ENCODE results near the gene SOX18.

The SOX18 gene

DNA sequence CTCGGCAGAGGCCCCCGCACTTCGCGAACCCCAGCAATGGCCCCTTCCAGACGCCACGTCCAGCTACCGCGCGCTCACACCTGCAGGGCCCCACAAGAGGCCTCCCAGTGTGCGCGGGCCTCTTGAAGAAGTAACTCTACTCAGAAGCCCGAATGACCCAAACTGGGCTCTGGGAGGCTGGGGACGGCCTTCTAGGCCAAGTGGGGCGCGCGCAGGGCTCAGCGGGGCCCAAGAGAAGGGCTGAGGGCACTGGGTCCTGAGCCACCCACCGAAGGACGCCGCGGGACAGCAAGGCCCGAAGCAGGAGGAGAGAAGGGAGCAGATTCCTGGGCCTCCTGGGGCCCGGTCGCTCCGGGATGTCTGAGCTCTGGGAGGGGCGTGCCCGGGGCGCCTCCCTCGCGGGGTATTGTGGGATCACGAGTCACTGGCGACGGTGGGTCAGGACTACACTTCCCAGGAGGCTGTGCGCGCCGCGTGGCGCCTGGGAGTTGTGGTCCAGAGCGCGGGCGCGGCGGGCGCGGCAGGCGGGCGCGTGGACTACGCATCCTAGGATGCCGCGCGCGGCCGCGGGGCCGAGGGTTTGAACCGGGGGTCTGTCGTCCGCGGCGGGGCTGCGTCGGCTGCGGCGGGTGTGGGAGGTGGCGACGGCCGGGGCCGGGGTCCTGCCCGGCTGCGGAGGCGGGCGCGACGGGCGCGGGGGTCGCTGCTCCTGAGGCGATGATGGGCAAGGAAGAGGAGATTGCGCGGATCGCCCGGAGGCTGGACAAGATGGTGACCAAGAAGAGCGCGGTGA, 13.4 kb upstream of the SOX18 start, which contains the start of gene TCEA2:
TCEA2 (plus strand) TSS at position 603 of the 793 bp plus-strand sequence; CDS start at position 718, 115 bp downstream.
- Histone ChIP-seq H3K4me1 (ENCODE audit: insufficient read depth, insufficient read length) (peaks cover 36% of the 10 kb centered on the region), H3K9me3 (ENCODE audit: insufficient read depth, low read length) (no peaks in the 10 kb centered on the region), H3K36me3 (ENCODE audit: insufficient read depth, insufficient read length, low read length) (no peaks in the 10 kb centered on the region), H3K9ac (ENCODE audit: insufficient read length, low read depth) (peak within 1 kb of the TSS; percentile 96), H3K4me3 (ENCODE audit: insufficient read length, low read depth) (peak within 1 kb of the TSS; percentile 88), H3K27me3 (ENCODE audit: insufficient read depth, insufficient read length) (no peaks in the 10 kb centered on the region)
- no peak for TF ChIP-seq YY1 (IDR thresholded peaks at IDR 0.05; ENCODE audit: insufficient read depth, insufficient read length)
- TF ChIP-seq ZNF274 (IDR thresholded peaks at IDR 0.05; ENCODE audit: low read depth, low read length): no peak
- TF ChIP-seq SUZ12 (IDR thresholded peaks at IDR 0.05; ENCODE audit: extremely low read depth, insufficient read depth, insufficient read length): no peak
- peak; percentile 88 for DNase-seq (ENCODE audit: low read depth, low spot score)

DNA sequence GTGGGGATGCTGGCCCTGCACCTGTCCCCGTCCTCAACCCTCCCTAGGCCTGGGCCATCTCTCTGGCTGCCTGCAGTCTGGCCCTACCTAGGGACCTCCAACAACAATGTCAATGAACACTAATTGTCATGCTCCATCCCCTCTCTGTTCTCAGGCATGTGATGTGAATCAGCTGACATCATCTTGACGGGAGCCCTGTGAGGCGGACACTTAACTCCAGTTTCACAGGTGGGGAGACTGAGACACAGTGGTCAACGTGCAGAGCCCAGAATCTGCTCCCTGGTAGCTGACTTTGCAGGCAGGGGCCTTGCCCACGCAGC, 12.8 kb upstream of the SOX18 start:
- no peak for DNase-seq (ENCODE audit: low read depth, low spot score)
- Histone ChIP-seq H3K9ac (ENCODE audit: insufficient read length, low read depth) (peak overlapping the region; percentile 86), H3K4me1 (ENCODE audit: insufficient read depth, insufficient read length) (peaks cover 34% of the 10 kb centered on the region), H3K4me3 (ENCODE audit: insufficient read length, low read depth) (peak overlapping the region; percentile 88), H3K36me3 (ENCODE audit: insufficient read depth, insufficient read length, low read length) (no peaks in the 10 kb centered on the region), H3K27me3 (ENCODE audit: insufficient read depth, insufficient read length) (no peaks in the 10 kb centered on the region), H3K9me3 (ENCODE audit: insufficient read depth, low read length) (no peaks in the 10 kb centered on the region)
- TF ChIP-seq SUZ12 (IDR thresholded peaks at IDR 0.05; ENCODE audit: extremely low read depth, insufficient read depth, insufficient read length) (no peak), YY1 (IDR thresholded peaks at IDR 0.05; ENCODE audit: insufficient read depth, insufficient read length) (no peak), ZNF274 (IDR thresholded peaks at IDR 0.05; ENCODE audit: low read depth, low read length) (no peak)

DNA sequence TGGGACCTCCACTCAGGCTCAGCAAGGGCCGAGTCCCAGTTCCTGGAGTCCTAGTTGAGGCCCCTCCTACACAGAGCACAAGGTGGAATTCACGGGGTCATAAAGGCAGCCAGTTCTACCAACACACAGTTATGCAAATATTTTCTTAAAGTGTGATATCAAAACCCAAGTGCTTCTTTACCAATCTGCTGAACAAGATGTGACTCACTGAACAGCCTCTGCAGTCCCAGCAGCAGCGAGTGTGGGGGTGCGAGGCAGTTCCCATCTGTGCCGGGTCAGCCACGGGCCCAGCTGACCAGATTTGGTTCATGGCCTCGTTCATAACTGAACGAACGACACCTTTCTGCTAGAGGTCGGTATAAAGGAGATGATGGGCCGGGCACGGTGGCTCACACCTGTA, 9.1 kb upstream of the SOX18 start:
- H3K36me3 ChIP-seq (ENCODE audit: insufficient read depth, insufficient read length, low read length): no peaks in the 10 kb centered on the region
- no peak for DNase-seq (ENCODE audit: low read depth, low spot score)
- peaks cover 42% of the 10 kb centered on the region for H3K4me1 ChIP-seq (ENCODE audit: insufficient read depth, insufficient read length)
- no peak overlapping the region for H3K4me3 ChIP-seq (ENCODE audit: insufficient read length, low read depth)
- H3K9me3 ChIP-seq (ENCODE audit: insufficient read depth, low read length): no peaks in the 10 kb centered on the region
- TF ChIP-seq YY1 (IDR thresholded peaks at IDR 0.05; ENCODE audit: insufficient read depth, insufficient read length): no peak
- TF ChIP-seq ZNF274 (IDR thresholded peaks at IDR 0.05; ENCODE audit: low read depth, low read length): no peak
- TF ChIP-seq SUZ12 (IDR thresholded peaks at IDR 0.05; ENCODE audit: extremely low read depth, insufficient read depth, insufficient read length): no peak
- peak overlapping the region; percentile 32 for H3K9ac ChIP-seq (ENCODE audit: insufficient read length, low read depth)
- H3K27me3 ChIP-seq (ENCODE audit: insufficient read depth, insufficient read length): no peaks in the 10 kb centered on the region

DNA sequence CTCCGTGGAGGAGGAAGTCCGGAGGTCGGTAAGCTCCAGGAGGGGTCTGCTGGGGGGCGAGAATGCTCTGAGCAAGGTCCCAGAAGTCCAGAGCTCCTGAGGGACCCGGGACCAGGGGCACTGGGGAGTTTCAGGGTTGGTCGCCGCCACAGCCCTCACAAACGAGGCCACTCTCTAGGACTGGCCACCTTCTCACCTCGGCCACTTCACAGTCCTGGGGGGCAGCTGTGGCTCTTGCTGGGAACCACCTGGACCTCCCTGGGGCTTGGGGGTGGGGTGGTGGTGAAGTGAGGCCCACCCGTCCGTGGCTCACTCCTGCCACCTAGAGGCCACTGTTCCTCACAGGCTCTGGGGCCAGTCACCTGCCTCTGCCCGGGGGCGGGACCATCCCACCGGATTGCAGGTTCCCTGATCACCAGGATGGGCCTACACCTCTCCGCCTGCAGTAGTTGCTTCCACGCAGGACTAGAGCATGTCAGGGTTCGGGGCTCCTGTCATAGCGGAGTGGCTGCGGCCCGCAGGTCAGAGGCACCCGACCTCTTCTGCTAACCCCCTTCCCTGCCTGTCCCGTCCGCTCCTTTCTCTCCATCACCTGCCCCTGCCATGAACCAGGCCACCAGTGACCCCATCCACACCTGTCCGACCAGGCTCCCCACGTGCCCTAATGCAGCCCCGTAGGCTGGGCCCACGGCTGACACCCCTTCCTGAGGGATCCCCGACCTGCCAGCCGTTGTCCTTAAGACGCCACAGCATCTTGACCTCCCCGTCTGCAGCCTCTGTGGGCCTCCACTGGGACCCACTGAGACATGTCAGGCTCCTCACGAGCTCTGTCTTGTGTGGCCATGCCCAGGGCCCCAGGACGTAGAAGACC, 8.4 kb upstream of the SOX18 start:
- peak; percentile 68 for DNase-seq (ENCODE audit: low read depth, low spot score)
- no peak for TF ChIP-seq SUZ12 (IDR thresholded peaks at IDR 0.05; ENCODE audit: extremely low read depth, insufficient read depth, insufficient read length)
- no peak for TF ChIP-seq ZNF274 (IDR thresholded peaks at IDR 0.05; ENCODE audit: low read depth, low read length)
- no peak for TF ChIP-seq YY1 (IDR thresholded peaks at IDR 0.05; ENCODE audit: insufficient read depth, insufficient read length)
- peaks cover 48% of the 10 kb centered on the region for H3K4me1 ChIP-seq (ENCODE audit: insufficient read depth, insufficient read length)
- H3K9me3 ChIP-seq (ENCODE audit: insufficient read depth, low read length): no peaks in the 10 kb centered on the region
- H3K36me3 ChIP-seq (ENCODE audit: insufficient read depth, insufficient read length, low read length): no peaks in the 10 kb centered on the region
- no peaks in the 10 kb centered on the region for H3K27me3 ChIP-seq (ENCODE audit: insufficient read depth, insufficient read length)
- no peak overlapping the region for H3K4me3 ChIP-seq (ENCODE audit: insufficient read length, low read depth)
- H3K9ac ChIP-seq (ENCODE audit: insufficient read length, low read depth): peak overlapping the region; percentile 38

DNA sequence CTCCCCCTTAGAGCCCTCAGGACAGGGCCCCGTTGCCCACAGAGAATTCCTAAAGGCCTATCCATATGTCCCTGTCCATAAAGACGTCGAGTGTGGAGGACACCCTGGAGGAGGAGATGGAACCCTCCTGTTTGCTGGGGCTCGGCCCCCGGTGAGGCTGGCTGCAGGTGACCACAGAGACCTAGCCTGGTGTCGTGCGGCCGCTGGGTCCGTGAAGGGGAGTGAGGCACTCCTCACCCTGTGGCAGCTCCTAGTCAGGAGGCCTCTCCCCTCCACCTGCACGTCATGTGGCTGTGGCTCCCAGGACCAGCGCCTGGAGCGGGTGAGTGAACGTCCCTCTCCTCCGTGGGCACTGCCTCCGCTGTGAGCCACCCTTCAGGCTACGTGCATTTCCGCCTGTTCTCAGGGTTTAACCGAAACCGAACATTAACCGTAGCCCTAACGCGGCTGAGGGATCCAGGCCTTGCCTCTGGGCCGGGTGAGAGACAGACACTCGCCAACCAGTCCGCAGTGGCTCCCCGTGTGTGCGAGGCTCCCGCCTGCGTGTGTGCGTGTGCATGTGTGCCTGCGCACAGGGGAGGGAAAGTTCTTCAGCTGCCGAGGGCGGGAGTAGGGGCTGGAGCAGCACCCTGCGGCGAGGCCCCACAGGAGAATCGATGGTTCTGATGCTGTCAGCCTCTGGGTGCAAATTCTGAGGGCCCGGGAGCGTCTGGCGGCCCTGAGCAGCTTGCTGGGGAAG, 7.6 kb upstream of the SOX18 start:
- TF ChIP-seq YY1 (IDR thresholded peaks at IDR 0.05; ENCODE audit: insufficient read depth, insufficient read length) (no peak), SUZ12 (IDR thresholded peaks at IDR 0.05; ENCODE audit: extremely low read depth, insufficient read depth, insufficient read length) (no peak), ZNF274 (IDR thresholded peaks at IDR 0.05; ENCODE audit: low read depth, low read length) (no peak)
- H3K36me3 ChIP-seq (ENCODE audit: insufficient read depth, insufficient read length, low read length): no peaks in the 10 kb centered on the region
- no peaks in the 10 kb centered on the region for H3K27me3 ChIP-seq (ENCODE audit: insufficient read depth, insufficient read length)
- no peak for DNase-seq (ENCODE audit: low read depth, low spot score)
- peak overlapping the region; percentile 44 for H3K9ac ChIP-seq (ENCODE audit: insufficient read length, low read depth)
- H3K4me3 ChIP-seq (ENCODE audit: insufficient read length, low read depth): no peak overlapping the region
- H3K4me1 ChIP-seq (ENCODE audit: insufficient read depth, insufficient read length): peaks cover 46% of the 10 kb centered on the region
- no peaks in the 10 kb centered on the region for H3K9me3 ChIP-seq (ENCODE audit: insufficient read depth, low read length)

DNA sequence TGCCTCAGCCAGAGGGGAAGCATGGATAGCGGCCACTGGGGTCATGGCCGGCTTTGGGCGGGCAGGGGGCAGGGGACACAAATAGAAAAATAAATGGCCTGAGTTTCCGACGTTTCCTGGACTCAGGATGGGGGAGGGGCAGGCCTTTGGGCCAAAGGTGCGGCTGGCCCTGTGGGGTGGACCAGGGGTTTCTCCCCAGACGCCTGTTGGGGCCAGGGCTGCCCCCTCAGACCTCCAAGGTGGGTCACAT, 7.1 kb upstream of the SOX18 start:
- Histone ChIP-seq H3K9ac (ENCODE audit: insufficient read length, low read depth) (peak overlapping the region; percentile 38), H3K4me1 (ENCODE audit: insufficient read depth, insufficient read length) (peaks cover 44% of the 10 kb centered on the region), H3K4me3 (ENCODE audit: insufficient read length, low read depth) (no peak overlapping the region), H3K9me3 (ENCODE audit: insufficient read depth, low read length) (no peaks in the 10 kb centered on the region), H3K27me3 (ENCODE audit: insufficient read depth, insufficient read length) (no peaks in the 10 kb centered on the region), H3K36me3 (ENCODE audit: insufficient read depth, insufficient read length, low read length) (no peaks in the 10 kb centered on the region)
- TF ChIP-seq ZNF274 (IDR thresholded peaks at IDR 0.05; ENCODE audit: low read depth, low read length) (no peak), SUZ12 (IDR thresholded peaks at IDR 0.05; ENCODE audit: extremely low read depth, insufficient read depth, insufficient read length) (no peak), YY1 (IDR thresholded peaks at IDR 0.05; ENCODE audit: insufficient read depth, insufficient read length) (no peak)
- DNase-seq (ENCODE audit: low read depth, low spot score): no peak

Measured in NT2/D1 (cell line).